BJ (cell line): ENCODE data around the gene OR5AU1. TPM values are rescaled to one million over a fixed set of nuclear protein-coding genes. Genes with fewer than 3 reads are reported as not detected.

ENCODE experiments used
- CTCF ChIA-PET: fragments of 350-600 bp; formaldehyde crosslinking; extraction: SDS; loops from one replicate; lab custom pipeline; 2021; ENCODE audit warnings: antibody characterized with exemption, inconsistent platforms; lab: Yijun Ruan, JAX
- POLR2A ChIA-PET: fragments of 300-600 bp; sonication (Branson Sonifier 250); formaldehyde crosslinking; extraction: SDS; loops from one replicate; lab custom pipeline; 2021; ENCODE audit warnings: antibody characterized with exemption; lab: Charles Lee
- DNase-seq: peaks from one replicate; pipeline ENCODE4 v3.0.0-alpha.2; 2011; ENCODE audit warnings: low read depth
- H3K27me3 ChIP-seq: 2 replicates; pipeline ENCODE4 v1.6.0; 2011; ENCODE audit warnings: low read length; ENCODE audit not compliant: control insufficient read depth, insufficient read depth
- H3K36me3 ChIP-seq: 2 replicates; pipeline ENCODE4 v1.5.1; 2011; ENCODE audit warnings: low read length; ENCODE audit not compliant: control insufficient read depth, insufficient read depth
- H3K4me3 ChIP-seq: 2 replicates; pipeline ENCODE4 v1.5.1; 2011; ENCODE audit warnings: low read depth, mild to moderate bottlenecking, control low read depth, low read length
- polyA plus RNA-seq: library from polyadenylated mRNA; depleted of rRNA; stranded (reverse); fragments of >200 nt; gene quantifications from 2 replicates; pipeline ENCODE4 v1.2.3, GENCODE V29; 2011
- TF ChIP-seq, protein P1 (sequence below): IDR thresholded peaks from 2 replicates; pipeline ENCODE4 v1.5.1; 2011; ENCODE audit warnings: low read depth, mild to moderate bottlenecking, control low read depth, inconsistent platforms, low read length, moderate library complexity; ENCODE audit not compliant: insufficient read depth

The OR5AU1 gene
- polyA plus RNA-seq, 1 experiment: not detected

DNA sequence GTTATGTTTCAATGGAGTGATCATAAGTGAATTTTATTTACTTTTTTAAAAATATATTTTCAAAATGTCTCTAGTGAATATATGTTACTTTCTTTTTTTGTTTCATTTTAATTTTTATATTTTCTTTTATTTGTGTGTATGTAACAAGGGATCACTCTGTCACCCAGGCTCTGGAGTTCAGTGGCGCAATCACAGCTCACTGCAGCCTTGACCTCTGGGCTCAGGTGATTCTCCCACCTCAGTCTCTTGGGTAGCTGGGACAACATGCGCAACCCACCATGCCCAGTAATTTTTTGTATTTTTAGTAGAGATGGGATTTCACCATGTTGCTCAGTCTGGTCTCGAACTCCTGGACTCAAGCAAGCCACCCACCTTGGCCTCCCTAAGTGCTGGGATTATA is 36.9 kb downstream of the OR5AU1 start:
- Histone ChIP-seq H3K36me3 (no peaks in the 10 kb centered on the region), H3K27me3 (no peaks in the 10 kb centered on the region), H3K4me3 (no peak overlapping the region)
- TF ChIP-seq, protein P1, sequence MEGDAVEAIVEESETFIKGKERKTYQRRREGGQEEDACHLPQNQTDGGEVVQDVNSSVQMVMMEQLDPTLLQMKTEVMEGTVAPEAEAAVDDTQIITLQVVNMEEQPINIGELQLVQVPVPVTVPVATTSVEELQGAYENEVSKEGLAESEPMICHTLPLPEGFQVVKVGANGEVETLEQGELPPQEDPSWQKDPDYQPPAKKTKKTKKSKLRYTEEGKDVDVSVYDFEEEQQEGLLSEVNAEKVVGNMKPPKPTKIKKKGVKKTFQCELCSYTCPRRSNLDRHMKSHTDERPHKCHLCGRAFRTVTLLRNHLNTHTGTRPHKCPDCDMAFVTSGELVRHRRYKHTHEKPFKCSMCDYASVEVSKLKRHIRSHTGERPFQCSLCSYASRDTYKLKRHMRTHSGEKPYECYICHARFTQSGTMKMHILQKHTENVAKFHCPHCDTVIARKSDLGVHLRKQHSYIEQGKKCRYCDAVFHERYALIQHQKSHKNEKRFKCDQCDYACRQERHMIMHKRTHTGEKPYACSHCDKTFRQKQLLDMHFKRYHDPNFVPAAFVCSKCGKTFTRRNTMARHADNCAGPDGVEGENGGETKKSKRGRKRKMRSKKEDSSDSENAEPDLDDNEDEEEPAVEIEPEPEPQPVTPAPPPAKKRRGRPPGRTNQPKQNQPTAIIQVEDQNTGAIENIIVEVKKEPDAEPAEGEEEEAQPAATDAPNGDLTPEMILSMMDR: no peak
- CTCF ChIA-PET: interaction anchor here (1.1 to 1.6 kb wide), 2 partner anchors 12 to 17 kb away, joined by 4 read pairs; no protein-coding TSS in a partner anchor
- POLR2A ChIA-PET: no interaction called here
- DNase-seq: no peak

DNA sequence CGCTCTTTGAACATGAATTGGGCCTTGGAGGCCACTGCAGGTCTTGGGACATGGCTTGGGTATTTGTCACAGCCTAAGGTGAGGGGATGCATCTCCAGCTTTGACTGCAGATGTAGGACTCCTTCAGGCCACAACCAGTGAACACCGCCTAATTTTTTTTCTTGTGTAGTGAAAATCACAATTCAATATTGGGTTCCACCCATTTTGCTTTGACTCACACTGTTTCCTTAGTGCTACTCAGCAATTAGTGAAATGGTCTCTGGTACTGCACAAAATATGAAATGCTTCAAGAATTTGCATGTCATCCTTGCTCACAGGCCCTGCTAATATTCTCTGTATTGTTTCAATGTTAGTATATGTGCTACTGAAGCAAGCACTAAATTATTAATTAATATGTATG is 42.5 kb downstream of the OR5AU1 start:
- ChIA-PET POLR2A (no interaction called here), CTCF (interaction anchor here (2.0 to 14.7 kb wide), 2 partner anchors 10 to 96 kb away, joined by 9 to 233 read pairs; no protein-coding TSS in a partner anchor)
- TF ChIP-seq, protein P1: no peak
- Histone ChIP-seq H3K4me3 (no peak overlapping the region), H3K27me3 (no peaks in the 10 kb centered on the region), H3K36me3 (no peaks in the 10 kb centered on the region)
- no peak for DNase-seq

DNA sequence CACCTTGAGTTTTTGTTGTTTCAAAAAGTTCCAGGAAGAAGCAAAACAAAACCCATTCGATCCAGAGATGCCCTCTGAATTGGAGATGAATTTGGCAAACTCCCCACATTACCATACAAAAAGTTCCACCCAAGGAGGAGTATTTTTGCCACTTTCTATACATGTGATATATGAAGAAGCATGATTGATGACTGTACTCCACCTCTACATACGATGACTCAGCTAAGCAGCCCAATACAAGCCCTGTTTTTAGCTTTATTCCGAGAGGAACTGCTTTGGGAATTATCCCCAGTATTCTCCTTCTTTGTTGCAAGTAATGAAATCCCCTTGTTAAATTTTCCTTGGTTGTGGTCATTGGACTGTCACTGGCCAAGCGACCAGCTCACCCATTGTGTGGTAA is 43.6 kb downstream of the OR5AU1 start:
- CTCF ChIA-PET: interaction anchor here (0.7 to 14.7 kb wide), 3 partner anchors 9 to 95 kb away, joined by 3 to 233 read pairs (median 9); no protein-coding TSS in a partner anchor
- Histone ChIP-seq H3K4me3 (no peak overlapping the region), H3K36me3 (no peaks in the 10 kb centered on the region), H3K27me3 (no peaks in the 10 kb centered on the region)
- no peak for DNase-seq
- POLR2A ChIA-PET: no interaction called here
- TF ChIP-seq, protein P1: no peak

DNA sequence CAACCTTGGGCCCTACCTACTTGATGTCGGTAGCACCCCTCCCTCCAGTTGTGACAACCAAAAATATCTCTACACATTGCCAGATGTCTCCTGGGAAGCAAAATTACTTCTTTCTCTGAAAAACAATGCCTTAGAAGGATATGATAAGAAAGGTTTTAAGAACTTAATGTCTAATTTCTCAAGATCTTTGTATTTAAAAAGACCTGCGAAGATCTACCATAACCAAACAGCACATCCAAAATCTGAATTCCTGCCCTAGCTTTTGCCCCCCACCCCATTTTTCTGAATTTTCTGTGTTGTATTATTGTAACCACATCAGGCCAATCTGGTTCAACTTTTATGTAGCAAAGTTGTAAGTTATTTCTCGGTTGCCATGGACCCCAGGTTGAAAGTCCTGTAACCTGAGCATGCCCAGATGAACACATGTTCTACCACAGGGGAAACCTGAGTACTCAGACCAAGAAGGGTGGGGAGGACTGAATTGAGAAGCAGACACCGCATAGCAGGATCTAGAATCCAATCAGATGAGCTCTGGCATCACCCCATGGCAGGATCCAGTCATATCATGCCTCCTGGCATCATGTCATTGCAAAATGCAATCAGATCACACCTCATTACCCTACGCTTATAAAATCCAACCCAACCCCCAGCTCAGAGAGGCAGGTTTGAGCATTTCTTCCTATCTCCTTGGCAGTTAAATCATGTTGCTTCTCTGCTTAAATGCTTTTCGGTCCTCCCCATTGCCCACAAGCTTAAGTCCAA is 46.3 kb downstream of the OR5AU1 start:
- ChIA-PET POLR2A (no interaction called here), CTCF (interaction anchor here (1.2 to 14.7 kb wide), 6 partner anchors 13 to 138 kb away, joined by 6 to 233 read pairs (median 8); no protein-coding TSS in a partner anchor)
- Histone ChIP-seq H3K4me3 (no peak overlapping the region), H3K36me3 (no peaks in the 10 kb centered on the region), H3K27me3 (no peaks in the 10 kb centered on the region)
- TF ChIP-seq, protein P1: no peak
- no peak for DNase-seq

DNA sequence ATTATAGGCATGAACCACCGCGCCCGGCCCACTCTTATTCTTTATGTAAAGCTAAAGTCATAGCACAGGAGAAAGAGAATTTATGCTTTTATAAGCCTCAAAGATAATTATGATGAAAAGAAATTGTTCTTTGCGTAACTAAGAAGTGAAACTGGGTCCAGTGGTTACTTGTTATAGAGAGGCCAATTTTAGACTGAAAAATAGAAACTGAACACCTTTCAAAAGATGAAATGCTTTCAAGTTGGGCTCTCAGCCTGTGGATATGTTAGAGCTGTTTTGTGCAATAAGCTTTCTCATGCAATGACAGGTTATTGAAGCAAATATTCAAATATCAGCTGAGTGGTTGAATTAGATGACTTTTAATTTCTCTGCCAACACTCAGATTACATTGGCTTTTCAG is 47.1 kb downstream of the OR5AU1 start:
- H3K4me3 ChIP-seq: no peak overlapping the region
- TF ChIP-seq, protein P1: no peak
- no peaks in the 10 kb centered on the region for H3K36me3 ChIP-seq
- no peaks in the 10 kb centered on the region for H3K27me3 ChIP-seq
- DNase-seq: no peak
- ChIA-PET POLR2A (no interaction called here), CTCF (interaction anchor here (0.7 to 14.7 kb wide), 8 partner anchors 14 to 418 kb away, joined by 3 to 233 read pairs (median 6); no protein-coding TSS in a partner anchor)
